ENCODE measurements around the gene BCL6B. TPM values are rescaled to one million over a fixed set of nuclear protein-coding genes. Genes with fewer than 3 reads are reported as not detected.

Gene BCL6B
- total and polyA plus RNA-seq, 2 experiments from 2014 or later: 3.3 to 4.5 TPM

GRCh38 chr17:6994666-6995256, 28.1 kb upstream of the BCL6B start (continued):
- TF ChIP-seq ZNF462 (CRISPR knock-in tag; IDR thresholded peaks at IDR 0.05) (no peak), CTCF (conservative IDR thresholded peaks at IDR 0.05; ENCODE audit: low read depth in 2 of 2) (no peak), ETS1 (IDR thresholded peaks at IDR 0.05) (no peak), ZNF114 (CRISPR knock-in tag; IDR thresholded peaks at IDR 0.05) (no peak), EZH2 (IDR thresholded peaks at IDR 0.05; ENCODE audit: low read depth, unreplicated experiment) (no peak), POLR2AphosphoS5 (IDR thresholded peaks at IDR 0.05; ENCODE audit: low read depth) (no peak), REST (IDR thresholded peaks at IDR 0.05; ENCODE audit: unreplicated experiment) (no peak), CREB1 (CRISPR knock-in tag; IDR thresholded peaks at IDR 0.05; ENCODE audit: low read depth) (no peak), ZNF331 (CRISPR knock-in tag; IDR thresholded peaks at IDR 0.05; ENCODE audit: low read depth) (no peak)

All from GM23338 (cell line).